ENCODE results near the gene CAP2. TPM values are rescaled to one million over a fixed set of nuclear protein-coding genes. Genes with fewer than 3 reads are reported as not detected.
A peak's percentile ranks its signal among the peaks of the same experiment; 100 is the strongest.
"Not testable (repeated sequence)": the region's sequence is repeated elsewhere in the genome, so short reads cannot be mapped to it uniquely, and the experiment has no call there.

Gene CAP2
- polyA plus RNA-seq, 3 donors, result 13.2 to 13.6 (median 13.3) TPM

DNA sequence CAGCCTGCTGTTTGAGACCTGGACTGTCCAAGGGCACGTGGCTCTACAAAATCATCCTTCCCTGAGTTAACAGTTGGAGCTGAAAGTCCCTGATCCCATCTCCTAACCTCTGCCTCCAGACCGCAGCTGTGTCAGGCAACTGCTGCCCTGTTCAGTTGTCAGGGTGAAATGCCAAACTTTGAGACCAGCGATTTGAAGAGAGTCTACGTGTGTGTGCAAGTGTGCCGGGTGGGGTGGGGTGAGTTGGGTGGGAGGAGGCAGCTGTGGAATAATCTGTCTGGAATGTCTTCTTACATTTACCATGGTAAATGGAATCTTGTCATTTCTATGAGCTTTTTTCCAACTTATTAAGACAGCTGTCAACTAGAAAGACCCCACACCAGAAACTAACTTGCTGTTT, 125.7 kb downstream of the CAP2 start:
- DNase-seq (ENCODE audit: extremely low read depth in 1 of 11, low read depth in 9 of 11, low spot score in 4 of 11), result no peak

DNA sequence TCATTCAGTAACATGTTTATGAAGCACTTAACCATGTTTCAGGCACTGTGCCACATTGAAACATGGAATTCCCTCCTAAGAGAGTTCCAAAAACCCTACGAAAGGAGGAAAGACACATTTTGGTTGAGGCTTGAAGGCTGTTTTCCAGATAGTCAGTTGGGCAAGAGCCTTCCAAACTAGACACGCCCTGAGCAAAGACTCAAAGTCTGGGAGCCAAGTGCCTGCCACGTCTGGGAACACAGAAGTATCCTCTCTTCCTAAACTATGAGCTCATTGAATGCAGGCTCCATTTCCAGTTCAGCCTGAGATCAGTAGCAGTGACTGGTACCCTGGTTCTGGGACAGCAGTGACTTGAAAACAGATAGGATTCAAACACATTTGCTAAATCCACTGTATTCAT, 132.2 kb downstream of the CAP2 start:
- DNase-seq (ENCODE audit: extremely low read depth in 1 of 11, low read depth in 9 of 11, low spot score in 4 of 11), result no peak

DNA sequence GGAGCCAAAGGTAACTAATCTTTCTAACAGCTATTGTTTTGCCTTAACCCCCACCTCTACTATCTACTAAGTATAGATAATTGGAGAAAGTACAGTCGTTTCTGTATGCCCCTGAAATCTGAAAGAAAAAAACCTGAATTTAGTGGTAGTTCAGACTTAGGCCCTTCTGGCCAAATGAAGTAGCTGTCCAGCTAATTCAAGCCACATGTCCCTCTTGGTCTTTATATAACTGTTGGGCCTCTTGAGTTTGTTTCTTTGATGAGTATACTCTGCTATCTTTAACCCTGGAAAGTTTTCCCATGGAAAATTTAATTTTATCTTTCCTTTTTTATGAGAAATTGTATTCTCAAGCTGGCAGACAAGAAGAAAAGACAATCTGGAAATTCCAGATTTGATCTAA, 133.7 kb downstream of the CAP2 start:
- no peak for DNase-seq (ENCODE audit: extremely low read depth in 1 of 11, low read depth in 9 of 11, low spot score in 4 of 11)

DNA sequence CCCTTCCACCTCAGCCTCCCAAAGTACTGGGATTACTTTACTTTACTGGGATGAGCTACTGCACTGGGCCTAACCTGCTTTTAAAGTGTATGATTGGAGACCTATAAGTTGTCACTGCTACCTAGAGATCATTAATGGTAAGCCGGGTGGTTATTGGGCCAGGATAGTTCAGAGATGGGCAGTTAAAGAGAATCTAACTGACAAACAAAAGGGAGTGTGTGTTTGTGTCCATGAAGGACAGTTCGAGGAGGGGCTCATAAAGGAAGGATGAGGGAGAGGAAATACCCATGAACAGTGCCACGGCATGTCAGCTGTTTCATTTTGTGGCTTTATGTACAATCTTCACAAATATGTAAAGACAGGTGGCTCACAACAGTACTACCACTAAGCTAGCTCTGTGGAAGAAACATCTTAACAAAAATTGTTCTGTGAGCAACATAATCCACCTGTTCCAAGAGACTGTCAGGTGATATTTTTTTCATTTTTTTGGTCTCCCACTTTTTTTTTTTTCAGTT, 137.0 kb downstream of the CAP2 start:
- DNase-seq (ENCODE audit: extremely low read depth in 1 of 11, low read depth in 9 of 11, low spot score in 4 of 11), result no peak

DNA sequence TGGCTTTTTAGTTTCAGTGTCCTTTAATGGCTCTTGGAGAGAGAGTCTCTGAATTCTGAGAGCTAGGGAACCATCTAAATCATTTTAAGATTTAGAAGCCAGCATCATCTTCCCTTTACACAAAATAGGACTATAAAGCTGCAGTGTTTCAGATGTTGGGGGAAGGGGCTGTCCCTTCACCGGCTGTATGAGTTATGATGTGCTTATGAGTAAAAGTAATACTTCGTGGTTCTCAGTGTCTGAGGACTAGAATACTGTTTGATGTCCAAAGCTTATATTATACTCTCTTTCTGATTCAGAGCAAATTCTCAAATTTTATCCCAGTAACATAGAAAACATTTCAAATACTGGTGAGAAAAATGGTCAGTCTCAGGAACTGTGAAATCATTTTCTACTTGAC, 143.2 kb downstream of the CAP2 start:
- no peak for DNase-seq (ENCODE audit: extremely low read depth in 1 of 11, low read depth in 9 of 11, low spot score in 4 of 11)

DNA sequence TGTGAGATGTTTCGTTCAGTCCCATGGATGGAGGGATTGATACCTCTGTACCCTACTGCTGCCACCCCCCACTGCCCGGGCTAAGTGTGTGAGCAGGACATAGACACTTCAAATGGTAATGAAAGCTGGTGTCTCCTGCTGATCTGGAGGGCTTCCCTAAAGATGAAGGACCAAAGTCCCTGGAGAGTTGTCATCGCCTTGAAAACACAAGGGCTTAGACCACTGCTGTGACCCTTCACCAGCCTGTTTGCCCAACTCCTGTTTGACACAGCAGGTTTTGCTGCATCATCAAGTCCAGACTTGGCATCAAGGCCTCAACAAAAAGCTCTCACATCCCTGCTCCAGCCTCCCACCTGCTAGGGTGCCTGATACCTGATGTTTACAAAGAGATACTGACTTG, 148.8 kb downstream of the CAP2 start:
- no peak for DNase-seq (ENCODE audit: extremely low read depth in 1 of 11, low read depth in 9 of 11, low spot score in 4 of 11)

DNA sequence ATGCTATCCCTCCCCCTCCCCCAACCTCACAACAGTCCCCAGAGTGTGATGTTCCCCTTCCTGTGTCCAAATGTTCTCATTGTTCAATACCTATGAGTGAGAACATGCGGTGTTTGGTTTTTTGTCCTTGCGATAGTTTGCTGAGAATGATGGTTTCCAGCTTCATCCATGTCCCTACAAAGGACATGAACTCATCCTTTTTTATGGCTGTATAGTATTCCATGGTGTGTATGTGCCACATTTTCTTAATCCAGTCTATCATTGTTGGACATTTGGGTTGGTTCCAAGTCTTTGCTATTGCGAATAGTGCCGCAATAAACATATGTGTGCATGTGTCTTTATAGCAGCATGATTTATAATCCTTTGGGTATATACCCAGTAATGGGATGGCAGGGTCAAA, 152.3 kb downstream of the CAP2 start:
- not testable (repeated sequence) for DNase-seq (ENCODE audit: extremely low read depth in 1 of 11, low read depth in 9 of 11, low spot score in 4 of 11)

DNA sequence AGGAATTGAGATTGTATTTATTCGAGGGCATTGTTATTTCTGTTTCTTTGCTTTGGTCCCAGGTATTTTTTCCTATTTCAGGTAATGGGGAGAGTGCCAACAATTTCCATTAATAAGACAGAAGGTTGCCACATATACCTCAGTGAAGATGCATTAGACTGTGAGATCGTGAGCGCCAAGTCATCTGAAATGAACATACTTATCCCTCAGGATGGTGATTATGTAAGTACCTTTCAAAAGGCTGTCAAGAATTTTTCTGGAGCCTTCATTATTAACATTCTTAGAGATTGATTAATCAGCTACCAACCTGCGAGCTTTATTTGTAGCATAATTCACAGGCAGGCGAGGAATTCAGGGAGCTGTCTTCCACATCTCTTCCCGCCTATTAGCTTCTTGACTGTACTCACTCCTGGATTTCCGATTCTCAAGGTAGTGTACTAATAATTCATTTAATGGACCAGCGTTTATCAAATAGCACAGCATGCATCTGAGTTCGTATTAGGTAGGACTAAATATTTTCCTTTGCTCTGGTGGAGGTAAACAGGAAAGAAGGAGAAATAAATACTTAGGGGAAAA, 158.1 kb downstream of the CAP2 start:
- DNase-seq (ENCODE audit: extremely low read depth in 1 of 11, low read depth in 9 of 11, low spot score in 4 of 11), result no peak

DNA sequence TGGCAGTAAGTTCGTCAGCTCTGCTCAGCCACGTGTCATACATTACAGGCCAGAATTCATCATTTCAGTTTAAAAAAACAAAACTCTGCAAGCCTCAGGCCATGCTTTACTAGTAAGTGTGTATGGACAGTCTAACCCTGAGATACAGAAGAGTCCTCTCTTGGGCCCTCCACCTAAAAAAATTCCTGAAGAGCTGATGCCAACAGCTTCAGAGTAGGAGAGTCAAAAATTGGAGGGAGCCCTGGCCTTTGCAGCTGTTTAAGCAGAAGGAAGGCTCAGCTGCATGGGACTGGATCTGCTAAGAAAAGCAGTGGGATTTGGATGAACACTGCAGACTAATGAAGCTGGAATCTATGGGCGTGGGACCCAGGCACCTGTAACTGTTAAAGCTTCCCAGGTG, 159.5 kb downstream of the CAP2 start:
- DNase-seq (ENCODE audit: extremely low read depth in 1 of 11, low read depth in 9 of 11, low spot score in 4 of 11), result no peak

DNA sequence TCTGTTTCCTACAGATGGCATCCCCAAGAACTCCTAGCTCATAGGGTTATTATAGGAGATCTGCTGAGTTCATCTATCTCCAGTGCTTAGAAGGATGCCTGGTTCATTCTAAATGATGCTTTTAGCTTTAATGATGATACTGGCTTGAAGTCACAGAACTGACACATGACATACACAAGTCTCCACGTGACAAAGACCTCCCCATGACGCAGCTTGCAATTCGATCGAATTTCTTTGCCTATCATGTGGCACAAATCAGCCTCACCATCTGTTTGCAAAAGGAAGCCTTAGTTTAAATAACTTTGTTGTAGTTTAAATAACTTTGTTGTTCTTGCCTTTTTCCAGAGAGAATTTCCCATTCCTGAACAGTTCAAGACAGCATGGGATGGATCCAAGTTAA, 162.6 kb downstream of the CAP2 start:
- DNase-seq (ENCODE audit: extremely low read depth in 1 of 11, low read depth in 9 of 11, low spot score in 4 of 11), result no peak

DNA sequence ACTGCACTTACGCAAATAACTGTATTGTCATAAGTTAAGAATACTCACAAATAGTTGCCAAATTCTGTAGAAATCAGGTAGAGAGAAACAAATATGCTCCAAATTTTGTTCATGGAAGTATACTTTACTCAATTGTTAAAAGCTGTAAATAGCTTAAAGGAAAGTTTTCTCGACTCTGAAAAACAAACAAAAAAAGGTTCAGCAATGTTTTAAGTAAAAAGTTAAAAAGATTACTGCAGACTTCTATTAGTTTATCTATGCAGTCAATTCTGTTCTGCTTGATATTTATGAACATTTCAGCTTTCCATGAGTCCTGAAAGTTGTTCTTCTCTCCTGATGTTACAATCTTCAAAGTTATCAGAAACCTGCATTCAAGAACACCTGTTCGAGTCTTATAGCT, 169.2 kb downstream of the CAP2 start:
- DNase-seq (ENCODE audit: extremely low read depth in 1 of 11, low read depth in 9 of 11, low spot score in 4 of 11), result no peak

DNA sequence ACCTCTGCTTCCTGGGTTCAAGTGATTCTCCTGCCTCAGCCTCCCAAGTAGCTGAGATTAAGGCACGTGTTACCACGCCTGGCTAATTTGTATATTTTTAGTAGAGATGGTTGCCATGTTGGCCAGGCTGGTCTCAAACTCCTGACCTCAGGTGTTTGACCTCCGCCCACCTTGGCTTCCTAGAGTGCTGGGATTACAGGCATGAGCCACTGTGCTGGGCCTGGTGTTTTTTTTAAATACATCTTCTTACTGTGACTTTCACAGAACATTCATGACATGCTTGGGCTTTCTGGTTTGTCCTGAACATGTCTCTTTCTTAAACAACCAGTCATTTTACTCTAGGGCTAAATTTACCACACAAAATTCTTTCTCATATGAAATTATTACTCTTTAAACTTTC, 172.0 kb downstream of the CAP2 start:
- no peak for DNase-seq (ENCODE audit: extremely low read depth in 1 of 11, low read depth in 9 of 11, low spot score in 4 of 11)

DNA sequence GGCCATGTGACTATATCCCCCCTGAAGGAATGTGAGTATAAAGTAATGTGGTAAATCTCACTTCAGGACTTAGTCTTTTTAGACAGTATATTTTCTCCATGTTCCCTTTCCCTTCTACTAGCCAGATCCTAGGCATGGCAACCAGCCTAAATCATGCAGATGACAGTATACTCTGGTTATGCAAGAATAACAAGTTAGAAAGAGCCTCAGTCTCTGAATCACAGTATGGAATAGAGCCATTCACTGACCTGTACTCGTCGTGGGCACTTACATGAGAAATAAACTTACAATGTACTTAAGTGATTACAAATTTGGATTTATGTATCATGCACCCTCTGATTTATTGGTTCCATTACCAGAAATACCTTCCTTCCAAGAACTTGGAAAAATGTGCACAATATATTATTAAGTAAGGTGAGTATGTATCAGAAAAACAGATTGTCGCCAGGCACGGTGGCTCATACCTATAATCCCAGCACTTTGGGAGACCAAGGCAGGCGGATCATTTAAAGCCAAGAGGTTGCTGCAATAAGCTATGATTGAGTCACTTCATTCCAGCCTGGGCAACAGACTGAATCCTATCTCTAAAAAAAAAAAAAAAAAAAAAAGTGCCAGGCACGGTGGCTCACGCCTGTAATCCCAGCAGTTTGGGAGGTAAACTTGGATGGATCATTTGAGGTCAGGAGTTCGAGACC, 181.6 kb downstream of the CAP2 start:
- no peak for DNase-seq (ENCODE audit: extremely low read depth in 1 of 11, low read depth in 9 of 11, low spot score in 4 of 11)

DNA sequence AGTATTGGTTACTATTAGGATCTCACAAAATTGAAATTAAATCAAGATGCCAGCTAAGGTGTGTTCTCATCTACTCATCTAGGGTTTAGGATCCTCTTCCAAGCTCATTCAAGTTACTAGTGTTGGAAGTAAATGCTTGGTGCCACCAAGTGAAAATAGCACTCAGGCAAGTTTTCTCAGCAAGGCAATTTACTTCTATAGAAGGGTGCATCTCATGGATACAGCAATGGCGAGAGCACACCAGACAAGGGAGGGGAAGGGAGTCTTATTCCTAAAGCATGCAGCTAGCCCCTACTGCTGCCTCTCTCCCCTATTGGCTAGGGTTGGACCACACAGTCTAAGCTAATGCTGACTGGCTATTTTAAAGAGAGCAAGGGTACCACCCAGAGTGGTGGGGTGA, 183.7 kb downstream of the CAP2 start:
- DNase-seq (ENCODE audit: extremely low read depth in 1 of 11, low read depth in 9 of 11, low spot score in 4 of 11), result no peak

DNA sequence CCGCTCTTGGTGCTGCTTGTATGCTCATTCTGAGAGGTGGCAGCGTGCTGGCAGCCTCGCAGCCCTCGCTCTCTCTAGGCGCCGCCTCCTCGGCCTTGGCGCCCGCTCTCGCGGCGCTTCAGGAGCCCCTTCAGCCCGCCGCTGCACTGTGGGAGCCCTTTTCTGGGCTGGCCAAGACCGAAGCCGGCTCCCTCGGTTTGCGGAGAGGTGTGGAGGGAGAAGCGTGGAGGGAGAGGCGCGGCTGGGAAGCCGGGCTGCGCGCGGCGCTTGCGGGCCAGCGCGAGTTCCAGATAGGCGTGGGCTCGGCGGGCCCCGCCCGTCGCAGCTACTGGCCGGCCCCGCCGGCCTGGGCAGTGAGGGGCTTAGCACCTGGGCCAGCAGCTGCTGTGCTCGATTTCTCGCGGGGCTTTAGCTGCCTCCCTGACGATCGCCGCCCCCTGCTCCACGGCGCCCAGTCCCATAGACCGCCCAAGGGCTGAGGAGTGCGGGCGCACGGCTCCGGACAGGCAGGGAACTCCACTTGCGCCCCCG, 187.2 kb downstream of the CAP2 start:
- DNase-seq (ENCODE audit: extremely low read depth in 1 of 11, low read depth in 9 of 11, low spot score in 4 of 11), result peak in 3 of 11 donors; percentile 9 to 44 (median 32)

DNA sequence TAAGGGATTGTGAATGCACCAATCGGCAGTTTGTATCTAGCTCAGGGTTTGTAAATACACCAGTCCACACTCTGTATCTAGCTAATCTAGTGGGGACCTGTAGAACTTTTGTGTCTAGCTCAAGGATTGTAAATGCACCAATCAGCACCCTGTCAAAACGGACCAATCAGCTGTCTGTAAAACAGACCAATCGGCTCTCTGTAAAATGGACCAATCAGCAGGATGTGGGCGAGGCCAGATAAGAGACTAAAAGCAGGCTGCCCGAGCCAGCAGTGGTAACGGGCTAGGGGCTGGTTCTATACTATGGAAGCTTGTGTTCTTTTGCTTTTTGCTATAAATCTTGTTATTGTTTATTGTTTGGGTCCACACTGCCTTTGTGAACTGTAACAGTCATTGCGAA, 187.9 kb downstream of the CAP2 start:
- not testable (repeated sequence) for DNase-seq (ENCODE audit: extremely low read depth in 1 of 11, low read depth in 9 of 11, low spot score in 4 of 11)

DNA sequence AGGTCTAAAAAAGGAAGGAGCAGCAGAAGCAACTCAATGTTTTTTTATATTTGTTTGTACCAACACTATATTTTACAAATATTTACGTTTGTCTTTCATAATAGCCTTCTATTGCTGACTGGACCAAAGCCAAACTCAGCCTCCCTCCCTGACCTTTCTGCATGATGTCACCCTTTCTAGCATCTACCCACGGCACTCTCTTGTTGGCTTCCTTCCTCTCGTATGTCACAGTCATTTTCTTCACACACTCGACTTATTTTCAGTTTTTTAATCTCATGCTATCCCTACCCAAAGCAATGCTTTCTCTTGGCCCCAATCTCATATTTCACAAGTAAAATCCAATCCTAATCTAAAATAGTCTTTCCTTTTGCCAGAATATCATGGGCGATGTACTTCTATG, 190.4 kb downstream of the CAP2 start:
- peak in 1 of 11 donors; percentile 12 for DNase-seq (ENCODE audit: extremely low read depth in 1 of 11, low read depth in 9 of 11, low spot score in 4 of 11)

DNA sequence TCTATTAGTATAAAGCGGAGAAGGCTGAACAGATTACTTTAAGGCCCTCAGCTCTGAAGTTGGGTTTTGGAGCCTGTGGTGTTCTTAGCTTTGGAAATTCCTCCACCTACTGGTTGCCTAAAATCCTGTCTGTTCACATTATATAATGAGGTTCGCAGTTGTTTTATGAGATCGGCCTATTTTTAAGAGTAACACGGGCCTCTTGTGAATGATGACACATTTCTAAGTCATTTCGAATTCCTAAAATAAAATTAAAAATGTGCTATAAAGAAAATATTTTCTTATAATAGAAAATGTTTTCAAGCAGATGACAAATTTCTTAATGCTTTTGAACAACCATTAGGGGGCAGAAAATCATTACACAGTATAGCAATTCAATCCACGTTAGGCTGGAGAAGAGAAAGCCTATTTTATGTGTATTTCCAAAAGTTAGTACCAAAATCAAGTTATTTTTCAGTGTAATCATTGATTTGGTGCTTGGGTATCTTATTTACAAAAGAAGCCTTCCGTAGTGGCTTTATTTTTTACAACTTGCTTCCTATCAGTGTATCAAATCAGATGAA, 190.9 kb downstream of the CAP2 start:
- DNase-seq (ENCODE audit: extremely low read depth in 1 of 11, low read depth in 9 of 11, low spot score in 4 of 11), result peak in 8 of 11 donors; percentile 47 to 79 (median 66)

DNA sequence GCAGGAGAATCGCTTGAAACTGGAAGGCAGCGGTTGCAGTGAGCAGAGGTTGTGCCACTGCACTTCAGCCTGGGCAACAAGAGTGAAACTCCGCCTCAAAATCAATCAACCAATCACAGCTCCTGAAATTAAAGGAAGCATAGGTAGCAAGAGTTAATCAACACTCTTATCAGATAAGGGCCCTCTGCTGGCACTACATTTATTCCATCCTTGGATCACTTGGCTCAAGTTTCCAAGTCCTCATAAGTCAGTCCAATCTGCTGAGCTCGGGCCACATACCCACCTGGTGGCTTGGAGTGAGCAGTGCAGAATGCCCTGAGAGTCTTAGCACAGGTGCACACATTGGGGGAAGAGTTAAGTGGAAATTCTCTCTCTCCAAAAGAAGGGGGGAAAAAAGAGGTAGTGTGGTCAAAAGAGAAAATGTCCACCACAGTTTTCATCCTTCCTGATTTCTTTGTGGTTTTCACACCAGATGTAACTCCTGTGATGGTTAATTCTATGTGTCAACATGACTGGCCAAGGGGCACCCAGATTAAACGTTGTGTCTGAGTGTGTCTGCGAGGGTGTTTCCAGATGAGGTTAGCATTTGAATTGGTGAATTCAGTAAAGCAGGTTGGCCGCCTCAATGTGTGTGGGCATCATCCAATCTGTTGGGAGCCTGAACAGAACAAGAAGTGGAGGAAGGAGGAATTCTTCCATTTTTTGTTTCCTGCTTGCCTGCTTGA, 192.5 kb downstream of the CAP2 start:
- no peak for DNase-seq (ENCODE audit: extremely low read depth in 1 of 11, low read depth in 9 of 11, low spot score in 4 of 11)

DNA sequence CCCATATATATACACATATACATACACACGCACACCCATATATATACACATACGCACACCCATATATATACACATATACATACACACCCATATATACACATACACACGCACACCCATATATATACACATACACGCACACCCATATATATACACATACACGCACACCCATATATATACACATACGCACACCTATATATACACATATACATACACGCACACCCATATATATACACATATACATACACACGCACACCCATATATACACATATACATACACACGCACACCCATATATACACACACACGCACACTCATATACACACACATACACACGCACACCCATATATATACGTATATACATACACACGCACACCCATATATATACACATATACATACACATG, 193.2 kb downstream of the CAP2 start:
- not testable (repeated sequence) for DNase-seq (ENCODE audit: extremely low read depth in 1 of 11, low read depth in 9 of 11, low spot score in 4 of 11)

Measured in renal cortex interstitium (tissue), 11 donors.